Skeletal muscle cell (primary cell): Measurements from ENCODE around the gene SPTBN1.

ENCODE experiments used
- DNase-seq: peaks from one replicate; pipeline ENCODE4 v3.0.0-alpha.2; 2010; ENCODE audit warnings: low read depth
- H3K4me3 ChIP-seq: 2 replicates; pipeline ENCODE4 v1.5.1; 2011; ENCODE audit warnings: low read depth, mild to moderate bottlenecking, control low read depth, low read length, moderate library complexity

Gene SPTBN1

GRCh38 chr2:54632733-54633692 is 176.9 kb downstream of the SPTBN1 start:
- DNase-seq, result no peak
- H3K4me3 ChIP-seq, result no peak overlapping the region

GRCh38 chr2:54634021-54634420 is 177.9 kb downstream of the SPTBN1 start:
- no peak for DNase-seq
- H3K4me3 ChIP-seq, result no peak overlapping the region

- DNase-seq, result no peak
- no peak overlapping the region for H3K4me3 ChIP-seq
Observed at GRCh38 chr2:54634564-54635511, 178.7 kb downstream of the SPTBN1 start.

- H3K4me3 ChIP-seq, result no peak overlapping the region
Observed at GRCh38 chr2:54635554-54636152, 179.5 kb downstream of the SPTBN1 start.

GRCh38 chr2:54636415-54637139 is 180.4 kb downstream of the SPTBN1 start:
- DNase-seq, result no peak
- no peak overlapping the region for H3K4me3 ChIP-seq

More at GRCh38 chr2:54635554-54636152, 179.5 kb downstream of the SPTBN1 start:
- no peak for DNase-seq

GRCh38 chr2:54638103-54638502 is 182.0 kb downstream of the SPTBN1 start:
- no peak for DNase-seq
- no peak overlapping the region for H3K4me3 ChIP-seq

- DNase-seq, result no peak
- no peak overlapping the region for H3K4me3 ChIP-seq
Observed at GRCh38 chr2:54638774-54639187, 182.7 kb downstream of the SPTBN1 start.

- H3K4me3 ChIP-seq, result no peak overlapping the region
- DNase-seq, result no peak
Observed at GRCh38 chr2:54639609-54640008, 183.5 kb downstream of the SPTBN1 start.

- no peak overlapping the region for H3K4me3 ChIP-seq
- DNase-seq, result no peak
Observed at GRCh38 chr2:54640834-54641540, 184.9 kb downstream of the SPTBN1 start.

GRCh38 chr2:54641988-54642387 is 185.9 kb downstream of the SPTBN1 start:
- no peak for DNase-seq
- H3K4me3 ChIP-seq, result no peak overlapping the region

GRCh38 chr2:54642677-54643430 is 186.7 kb downstream of the SPTBN1 start:
- H3K4me3 ChIP-seq, result no peak overlapping the region
- DNase-seq, result no peak

- no peak overlapping the region for H3K4me3 ChIP-seq
- DNase-seq, result no peak
Observed at GRCh38 chr2:54644236-54644635, 188.1 kb downstream of the SPTBN1 start.

GRCh38 chr2:54646170-54646927 is 190.2 kb downstream of the SPTBN1 start:
- H3K4me3 ChIP-seq, result no peak overlapping the region
- no peak for DNase-seq

- DNase-seq, result no peak
- H3K4me3 ChIP-seq, result no peak overlapping the region
Observed at GRCh38 chr2:54648256-54648655, 192.1 kb downstream of the SPTBN1 start.

- H3K4me3 ChIP-seq, result no peak overlapping the region
- no peak for DNase-seq
Observed at GRCh38 chr2:54649191-54649590, 193.1 kb downstream of the SPTBN1 start.

- no peak for DNase-seq
- H3K4me3 ChIP-seq, result no peak overlapping the region
Observed at GRCh38 chr2:54649633-54650032, 193.5 kb downstream of the SPTBN1 start.

- no peak overlapping the region for H3K4me3 ChIP-seq
- no peak for DNase-seq
Observed at GRCh38 chr2:54650612-54651011, 194.5 kb downstream of the SPTBN1 start.
